ENCODE results near the gene TUBB1. TPM values are rescaled to one million over a fixed set of nuclear protein-coding genes. Genes with fewer than 3 reads are reported as not detected.

Gene TUBB1
- total RNA-seq, 2 donors from 2014 or later = not detected

DNA sequence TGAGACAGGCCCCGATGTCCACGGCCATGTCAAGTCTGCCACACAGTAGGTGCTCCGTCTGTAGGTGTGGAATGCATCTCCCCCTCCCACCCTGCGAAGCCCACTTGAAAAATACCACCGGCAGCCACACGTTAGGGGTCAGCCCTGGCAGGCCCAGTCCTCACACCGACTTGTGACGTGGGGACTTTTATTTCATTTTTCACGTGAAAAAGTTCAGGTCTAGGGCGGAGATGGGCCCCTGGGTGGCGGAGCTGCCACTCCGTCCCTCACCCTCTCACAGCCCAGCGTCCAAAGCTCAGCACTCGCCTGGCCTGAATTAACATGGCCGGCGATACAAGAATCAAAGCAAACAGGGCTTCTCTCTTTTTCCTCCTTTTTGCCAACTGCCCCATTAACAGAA lies 3.8 kb upstream of the TUBB1 start:
- intact Hi-C loops (cut with DNase I, micrococcal nuclease) = no loop called here
- ATAC-seq = no peak
- no peak for DNase-seq

DNA sequence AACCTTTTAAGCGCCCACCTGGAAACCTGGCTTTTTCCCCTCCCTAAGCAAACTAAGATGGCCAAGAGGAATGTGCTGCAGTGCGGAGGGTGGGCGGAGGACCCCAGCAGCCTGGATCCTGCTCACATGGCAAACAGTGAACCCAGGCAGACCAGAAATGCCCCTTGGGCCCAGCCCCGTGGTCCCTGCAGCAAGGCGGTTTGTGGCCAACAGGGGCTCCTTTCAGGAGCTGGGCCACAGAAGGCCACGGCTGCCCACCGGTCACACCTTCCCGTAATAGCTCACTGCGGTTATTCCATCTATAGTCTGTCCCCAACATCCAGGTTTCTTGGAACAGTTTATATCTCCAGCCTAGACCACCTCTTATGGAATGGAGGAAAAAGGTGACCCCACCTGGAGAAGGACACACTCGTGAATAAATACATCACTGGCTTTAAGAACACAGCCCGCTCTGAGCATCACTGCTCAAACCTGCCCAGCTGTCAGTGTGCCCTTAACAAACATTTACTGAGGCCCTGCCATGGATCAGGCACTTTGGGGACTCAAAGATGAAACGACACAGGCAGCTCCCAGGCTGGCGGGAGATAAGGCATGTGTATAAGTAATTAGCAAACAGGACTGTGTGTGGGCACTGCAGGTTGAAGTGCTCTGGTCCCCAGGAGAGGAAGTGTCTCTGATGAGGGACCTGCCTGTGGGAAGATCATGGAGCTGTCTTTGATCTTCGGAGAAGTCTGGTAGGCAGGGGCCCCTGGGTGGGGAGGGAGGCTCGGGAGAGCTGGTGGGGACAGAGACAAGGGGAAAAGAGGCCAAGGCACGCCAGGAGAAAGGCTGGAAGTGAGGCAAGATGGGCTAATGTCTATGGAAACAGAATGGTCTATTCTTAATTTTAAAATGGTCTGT lies 3.2 kb upstream of the TUBB1 start:
- no peak for ATAC-seq
- intact Hi-C loops (cut with DNase I, micrococcal nuclease) = no loop called here
- DNase-seq = no peak

DNA sequence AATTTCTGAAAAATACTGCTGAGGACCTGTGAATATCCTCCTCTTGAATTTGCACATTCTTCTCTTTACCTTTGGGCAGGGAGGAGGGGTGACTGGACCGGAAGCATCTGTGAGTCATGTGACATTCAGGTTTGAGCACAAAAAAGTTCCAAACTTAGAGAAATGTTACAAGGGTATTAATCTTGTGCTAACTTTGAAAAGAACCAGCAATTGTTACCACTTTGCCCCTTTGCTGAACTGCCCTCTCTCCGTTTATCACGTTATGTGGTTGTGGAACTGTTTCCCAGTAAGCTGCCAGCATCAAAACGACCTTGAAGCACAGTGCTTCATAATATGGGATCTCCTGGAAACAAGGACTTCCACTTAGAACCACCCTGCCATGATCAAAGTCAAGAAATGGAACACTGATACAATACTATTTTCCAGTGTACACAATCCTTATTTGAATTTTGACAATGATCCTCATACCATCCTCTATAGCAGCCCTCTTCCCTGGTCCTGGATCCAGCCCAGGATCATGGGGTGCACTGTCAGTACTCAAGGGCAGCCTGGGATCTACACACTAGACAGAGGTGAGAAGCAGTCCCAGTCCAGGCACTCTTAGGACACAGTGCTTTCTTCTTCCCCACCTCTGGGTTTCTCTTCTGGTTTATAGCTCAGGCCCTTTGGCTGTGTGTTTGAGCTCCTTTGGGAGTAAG lies 2.3 kb upstream of the TUBB1 start:
- ATAC-seq = no peak
- intact Hi-C loops (cut with DNase I, micrococcal nuclease) = no loop called here
- peak in 1 of 2 donors; percentile 1 for DNase-seq

DNA sequence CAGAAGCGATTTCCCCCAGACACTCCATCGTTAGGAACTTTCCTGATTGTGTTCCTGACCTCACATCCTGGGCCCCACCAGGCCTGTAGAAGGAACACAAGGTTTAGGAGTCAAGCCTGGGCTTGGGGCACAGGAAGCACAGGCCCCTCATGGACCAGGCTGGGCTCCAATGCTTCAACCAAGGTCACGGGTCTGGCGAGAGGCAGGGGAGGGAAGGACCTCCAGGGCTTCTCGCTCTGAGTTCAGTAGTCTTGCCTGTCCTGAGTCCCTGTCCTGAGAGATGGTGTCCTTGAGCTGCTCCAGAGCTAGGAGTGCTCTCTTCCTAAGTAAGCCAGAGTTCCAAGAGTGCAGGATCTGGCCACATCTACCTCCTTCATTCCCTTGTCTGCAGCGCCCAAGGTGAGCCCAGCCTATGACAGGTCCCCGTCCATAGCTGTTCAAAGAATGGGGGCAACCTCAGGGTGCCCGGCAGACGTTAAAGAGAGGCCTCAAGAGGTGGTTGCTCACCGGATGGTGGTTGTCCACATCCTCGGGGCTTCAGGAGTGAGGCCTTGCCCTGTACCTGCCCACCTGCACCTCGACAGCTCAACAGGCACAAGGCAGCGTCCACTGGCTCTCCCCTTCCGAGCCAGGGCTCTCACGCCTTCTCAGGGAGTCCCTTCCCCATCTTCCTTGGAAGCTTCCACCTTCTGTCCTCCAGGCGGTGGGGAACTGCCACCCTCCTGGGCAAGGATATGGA lies 1.6 kb upstream of the TUBB1 start:
- ATAC-seq (no peak), DNase-seq (no peak)
- intact Hi-C loops (cut with DNase I, micrococcal nuclease) = no loop called here

DNA sequence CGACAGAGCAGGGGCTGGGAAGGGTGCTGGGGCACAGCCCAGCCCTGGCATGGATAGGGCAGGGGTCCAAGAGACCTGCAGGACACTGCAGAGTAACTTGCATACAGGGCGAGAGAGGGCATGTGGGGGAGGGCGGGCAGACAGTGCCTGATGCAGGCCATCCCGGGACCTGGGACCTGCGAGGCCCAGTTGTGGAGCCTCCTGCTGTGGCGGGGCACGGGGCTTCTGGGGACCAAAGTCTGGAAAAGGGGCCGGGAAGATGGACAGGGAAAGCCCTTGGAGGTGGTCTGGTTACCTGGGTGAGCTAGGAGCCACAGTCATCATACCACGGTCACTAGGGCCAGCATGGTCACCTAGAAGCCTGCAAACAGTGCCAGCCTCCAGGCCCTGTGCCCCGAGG lies 412 bp upstream of the TUBB1 start:
- no peak for ATAC-seq
- no peak for DNase-seq
- intact Hi-C loops (cut with DNase I, micrococcal nuclease) = no loop called here

DNA sequence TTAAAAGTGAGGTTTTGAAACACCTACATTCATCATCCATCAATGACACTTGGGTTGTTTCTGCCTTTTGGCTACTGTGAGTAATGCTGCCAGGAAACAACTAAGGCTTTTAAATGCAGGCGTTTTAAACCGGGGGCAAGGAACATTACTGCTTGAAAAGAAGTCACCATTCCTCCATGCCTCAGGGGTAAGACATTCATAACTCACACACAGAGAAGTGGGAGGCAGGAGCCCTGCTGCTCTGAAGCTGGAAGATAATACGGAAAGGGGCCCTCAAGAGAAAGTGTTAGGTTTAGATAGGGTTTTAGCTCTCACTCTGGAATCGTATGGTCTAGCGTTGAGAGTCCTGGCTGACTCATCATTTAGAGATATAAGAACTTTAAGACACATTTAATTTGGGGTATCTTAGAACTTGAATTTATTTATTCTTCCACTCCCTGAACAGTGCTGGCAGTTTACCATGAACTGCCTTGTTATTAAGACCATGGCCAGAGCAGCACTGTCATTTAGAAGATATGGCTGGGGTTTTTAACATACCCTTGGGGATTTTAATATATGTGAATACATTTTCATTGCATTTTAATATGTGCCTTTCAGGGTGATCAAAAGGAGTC lies 1.8 kb downstream of the TUBB1 start:
- intact Hi-C loops (cut with DNase I, micrococcal nuclease) = no loop called here
- DNase-seq (no peak), ATAC-seq (no peak)

DNA sequence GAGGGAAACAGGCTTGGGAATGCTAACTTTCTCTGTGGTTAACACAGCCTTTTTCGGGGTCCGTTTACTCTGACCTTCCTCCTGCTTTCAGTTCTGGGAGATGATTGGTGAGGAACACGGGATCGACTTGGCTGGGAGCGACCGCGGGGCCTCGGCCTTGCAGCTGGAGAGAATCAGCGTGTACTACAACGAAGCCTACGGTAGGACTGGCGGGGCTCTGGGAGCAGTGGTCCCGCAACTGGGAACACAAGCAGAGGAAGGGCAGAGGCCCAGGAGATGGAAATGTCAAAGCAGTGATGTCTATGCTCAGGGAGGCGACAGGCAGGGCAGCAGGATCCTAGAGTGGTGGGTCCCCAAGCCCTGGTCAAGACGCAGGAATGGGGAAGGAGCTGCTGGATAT lies 3.5 kb downstream of the TUBB1 start:
- intact Hi-C loops (cut with DNase I, micrococcal nuclease) = no loop called here
- DNase-seq (no peak), ATAC-seq (no peak)

DNA sequence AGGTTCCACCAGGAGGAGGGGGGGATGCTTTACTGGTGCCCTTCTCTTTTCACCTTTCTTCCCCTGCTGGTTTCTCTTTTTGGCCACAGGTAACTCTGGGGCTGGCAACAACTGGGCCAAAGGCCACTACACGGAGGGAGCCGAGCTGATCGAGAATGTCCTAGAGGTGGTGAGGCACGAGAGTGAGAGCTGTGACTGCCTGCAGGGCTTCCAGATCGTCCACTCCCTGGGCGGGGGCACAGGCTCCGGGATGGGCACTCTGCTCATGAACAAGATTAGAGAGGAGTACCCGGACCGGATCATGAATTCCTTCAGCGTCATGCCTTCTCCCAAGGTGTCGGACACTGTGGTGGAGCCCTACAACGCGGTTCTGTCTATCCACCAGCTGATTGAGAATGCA lies 4.4 kb downstream of the TUBB1 start:
- no peak for ATAC-seq
- intact Hi-C loops (cut with DNase I, micrococcal nuclease) = no loop called here
- no peak for DNase-seq

DNA sequence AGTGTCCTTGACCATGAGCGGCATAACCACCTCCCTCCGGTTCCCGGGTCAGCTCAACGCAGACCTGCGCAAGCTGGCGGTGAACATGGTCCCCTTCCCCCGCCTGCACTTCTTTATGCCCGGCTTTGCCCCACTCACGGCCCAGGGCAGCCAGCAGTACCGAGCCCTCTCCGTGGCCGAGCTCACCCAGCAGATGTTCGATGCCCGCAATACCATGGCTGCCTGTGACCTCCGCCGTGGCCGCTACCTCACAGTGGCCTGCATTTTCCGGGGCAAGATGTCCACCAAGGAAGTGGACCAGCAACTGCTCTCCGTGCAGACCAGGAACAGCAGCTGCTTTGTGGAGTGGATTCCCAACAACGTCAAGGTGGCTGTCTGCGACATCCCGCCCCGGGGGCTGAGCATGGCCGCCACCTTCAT lies 4.9 kb downstream of the TUBB1 start:
- intact Hi-C loops (cut with DNase I, micrococcal nuclease) = no loop called here
- DNase-seq (no peak), ATAC-seq (no peak)

DNA sequence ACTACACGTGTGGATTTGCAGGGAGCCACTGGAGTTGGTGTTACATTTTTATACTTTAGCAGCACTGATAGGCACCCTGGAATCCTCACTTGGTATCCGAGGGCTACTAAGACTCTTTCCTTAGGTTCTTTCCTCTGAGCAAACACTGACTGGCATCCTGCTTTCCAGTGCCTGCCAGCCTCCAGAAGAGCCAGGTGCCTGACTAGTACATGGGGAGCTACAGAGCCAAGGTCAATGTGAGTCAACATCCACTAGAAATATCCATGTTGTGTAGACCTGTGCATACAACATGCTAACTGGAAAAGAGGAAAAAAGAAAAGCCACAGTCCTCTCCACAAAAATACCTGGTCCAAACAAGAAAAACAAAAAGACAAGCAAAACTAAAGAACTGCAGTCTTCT lies 5.9 kb downstream of the TUBB1 start:
- DNase-seq (no peak), ATAC-seq (no peak)
- intact Hi-C loops (cut with DNase I, micrococcal nuclease) = no loop called here

DNA sequence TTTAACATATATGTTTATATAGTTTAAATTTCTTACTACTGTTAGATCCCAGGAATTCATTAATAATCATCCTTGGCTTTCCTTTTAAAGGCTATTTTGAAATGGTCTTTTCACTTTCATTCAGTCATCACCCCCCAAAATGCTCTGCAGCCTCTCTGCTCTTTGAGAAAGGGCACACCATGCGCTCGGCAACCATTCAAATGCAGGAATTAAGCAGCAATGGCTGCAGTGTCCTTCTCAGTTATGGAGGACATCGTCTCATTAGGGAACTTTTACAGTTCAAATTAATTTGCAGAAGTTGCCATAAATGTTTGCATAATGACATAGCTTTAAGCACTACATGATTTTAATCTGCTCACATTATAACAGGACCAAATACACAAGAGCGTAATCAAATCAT lies 6.3 kb downstream of the TUBB1 start:
- ATAC-seq = no peak
- no peak for DNase-seq
- intact Hi-C loops (cut with DNase I, micrococcal nuclease) = no loop called here

DNA sequence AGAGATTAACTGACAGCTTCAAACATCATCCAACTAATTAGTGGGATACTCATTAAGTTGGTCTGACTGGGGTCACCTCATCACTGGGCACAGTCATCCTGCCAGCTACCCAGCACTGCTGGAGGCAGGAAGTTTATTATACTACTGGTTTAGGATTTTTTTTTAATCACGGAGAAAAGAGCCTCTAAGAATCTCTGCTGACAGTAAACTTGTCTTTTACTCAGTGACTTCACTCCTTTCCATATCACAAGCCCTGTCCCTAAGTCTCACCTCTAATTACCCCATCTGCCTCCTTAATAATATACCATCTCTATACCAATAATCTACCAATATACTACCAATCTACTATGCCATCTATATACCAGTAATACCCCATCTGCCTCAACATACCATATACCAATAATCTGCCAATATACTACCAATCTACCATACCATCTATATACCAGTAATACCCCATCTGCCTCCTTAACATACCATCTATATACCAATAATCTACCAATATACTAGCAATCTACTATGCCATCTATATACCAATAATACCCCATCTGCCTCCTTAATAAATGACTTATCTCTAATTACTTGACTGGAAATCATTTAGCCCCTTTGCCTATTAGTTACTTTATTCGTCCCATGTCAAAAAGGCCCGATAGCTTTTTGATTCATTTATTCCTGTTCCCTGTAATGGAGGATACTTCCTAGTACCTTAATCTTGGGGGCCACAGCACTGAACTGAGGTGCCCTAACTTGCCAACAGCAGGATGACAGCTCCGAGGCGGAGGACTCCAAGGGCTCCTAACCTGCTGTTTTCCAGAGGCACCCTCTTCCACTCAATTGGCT lies 7.9 kb downstream of the TUBB1 start:
- ATAC-seq (no peak), DNase-seq (no peak)
- intact Hi-C loops (cut with DNase I, micrococcal nuclease) = no loop called here

DNA sequence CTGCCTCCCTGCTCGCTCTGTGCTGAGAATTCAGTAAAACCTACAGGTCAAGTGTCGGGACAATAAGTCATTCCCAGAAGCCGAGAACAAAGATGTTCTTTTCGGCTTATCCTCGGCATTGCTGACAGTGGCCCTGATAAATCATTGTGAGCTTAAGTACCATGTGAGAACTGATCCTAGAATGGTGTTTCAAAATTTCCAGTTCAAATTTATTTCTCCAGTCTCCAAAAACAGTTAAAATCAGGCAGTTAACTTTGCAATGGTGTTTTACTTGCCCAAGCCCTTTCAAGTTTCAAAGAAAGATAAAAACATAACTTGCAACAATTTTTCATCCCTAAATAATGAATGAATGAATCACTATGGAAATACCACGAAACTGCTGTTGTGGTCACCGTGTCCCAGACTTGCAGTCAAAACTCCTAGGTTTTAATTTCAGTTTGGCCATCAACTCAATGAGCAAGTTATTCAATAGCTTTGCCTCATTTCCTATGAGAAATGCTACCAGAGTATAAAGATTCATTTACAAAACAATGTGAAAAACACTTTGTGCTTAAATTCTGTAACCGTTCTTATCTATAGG lies 8.6 kb downstream of the TUBB1 start:
- intact Hi-C loops (cut with DNase I, micrococcal nuclease) = no loop called here
- no peak for ATAC-seq
- DNase-seq = no peak

DNA sequence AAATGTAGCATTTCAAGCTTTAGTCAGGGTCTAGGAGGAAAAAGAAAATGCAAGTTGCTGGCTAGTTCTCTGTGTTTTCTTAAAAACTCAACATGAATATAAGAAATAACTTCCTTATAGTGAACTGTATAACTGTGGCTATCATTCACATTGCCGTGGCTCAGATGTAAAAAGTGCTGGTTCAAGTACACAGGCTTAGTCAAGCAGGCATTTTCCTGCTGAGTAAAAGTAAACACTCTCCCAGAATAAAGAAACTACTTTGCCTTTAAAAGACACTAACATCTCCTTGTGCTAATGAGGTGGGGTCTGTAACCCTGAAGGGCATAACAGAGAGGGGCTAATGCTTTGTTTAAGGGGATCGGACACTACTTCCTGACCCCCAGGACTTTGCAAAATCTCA lies 9.6 kb downstream of the TUBB1 start:
- no peak for DNase-seq
- no peak for ATAC-seq
- intact Hi-C loops (cut with DNase I, micrococcal nuclease) = no loop called here

DNA sequence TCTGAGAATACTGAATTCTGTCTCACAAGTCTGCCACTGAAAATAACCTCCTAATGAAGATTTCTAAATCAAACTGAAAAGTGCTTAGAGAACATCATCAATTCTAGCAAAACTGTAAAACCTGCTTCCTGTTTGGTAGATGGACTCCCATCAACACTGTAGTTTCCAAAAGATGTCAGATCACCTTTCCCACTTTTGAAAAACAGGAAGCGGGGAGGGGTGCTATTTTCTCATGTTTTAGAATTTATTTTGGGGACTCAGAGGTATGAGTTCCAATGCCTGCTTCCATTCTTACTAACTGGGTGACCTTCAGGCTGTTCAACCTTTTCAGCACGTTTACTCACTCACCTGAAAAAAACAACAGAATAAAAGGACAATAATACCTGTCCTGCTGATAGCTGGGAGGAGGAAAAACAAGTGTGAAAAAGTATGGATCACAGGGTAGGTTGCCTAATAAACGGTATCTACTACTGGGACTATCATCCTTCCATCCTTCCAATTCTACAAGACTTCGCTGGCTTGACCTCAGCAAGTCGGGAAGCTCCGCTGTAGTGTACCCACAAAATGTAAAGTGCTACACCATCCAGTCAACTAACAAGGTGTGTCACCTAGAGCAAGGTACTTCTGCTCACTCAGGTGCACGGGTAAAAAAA lies 11.8 kb downstream of the TUBB1 start:
- ATAC-seq = peak; percentile 46
- intact Hi-C loops (cut with DNase I, micrococcal nuclease) = no loop called here
- DNase-seq = no peak

DNA sequence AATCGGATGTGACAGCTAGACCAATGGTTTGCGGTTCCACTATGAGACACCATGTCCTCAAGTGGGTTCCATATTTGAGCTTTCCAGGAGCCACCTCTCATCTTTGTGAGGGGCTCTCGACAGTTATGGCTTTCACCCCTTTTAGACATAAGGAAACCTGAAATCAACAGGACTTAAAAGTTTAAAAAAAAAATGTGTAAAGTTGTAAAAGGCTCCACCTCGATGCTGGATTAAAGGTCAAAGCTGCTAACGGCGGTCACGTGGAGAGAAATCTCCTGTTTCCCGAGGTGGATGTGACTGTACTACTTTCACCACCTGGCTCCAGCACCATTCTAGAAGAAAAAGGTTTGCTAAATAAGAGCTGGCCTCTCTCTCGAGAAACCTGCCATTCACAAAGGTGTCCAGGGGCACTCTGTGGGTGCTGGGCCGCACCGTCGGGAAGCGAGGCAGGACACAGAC lies 12.4 kb downstream of the TUBB1 start:
- ATAC-seq (peak; percentile 62), DNase-seq (no peak)
- intact Hi-C loops (cut with DNase I, micrococcal nuclease) = no loop called here

DNA sequence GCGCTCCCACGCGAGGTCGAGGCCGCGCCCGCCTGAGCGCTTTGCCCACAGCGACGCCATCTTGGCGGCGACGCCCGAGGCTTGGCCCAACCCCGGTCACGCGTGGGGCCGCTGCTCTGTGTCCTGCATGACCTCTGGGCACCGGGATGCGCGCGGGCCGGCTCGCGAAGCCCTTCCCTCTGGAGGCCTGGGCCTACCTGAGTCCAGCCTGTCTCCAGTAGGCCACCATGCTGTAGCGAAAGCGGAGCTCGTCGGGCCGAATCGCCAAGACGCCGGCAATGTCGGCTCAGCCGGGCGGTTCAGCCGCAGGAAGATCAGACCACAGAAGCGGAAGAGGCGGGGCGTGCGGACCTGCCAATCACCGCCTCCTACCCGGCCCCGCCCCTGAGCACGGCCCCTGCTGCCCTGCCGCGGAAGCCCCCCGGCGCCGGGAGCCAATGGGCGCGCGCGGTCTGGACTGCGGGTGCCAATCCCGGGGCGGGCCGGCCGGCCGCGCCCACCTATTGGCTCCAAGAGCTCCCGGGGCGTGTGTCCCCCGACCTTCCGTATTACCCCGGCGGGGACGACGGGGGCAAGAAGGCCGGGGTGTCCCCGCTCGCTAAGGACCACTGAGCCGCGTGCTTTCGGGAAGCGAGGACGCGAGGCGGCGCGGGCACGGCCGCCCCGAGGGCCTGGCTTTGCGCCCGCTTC lies 12.9 kb downstream of the TUBB1 start, which contains the start of gene ATP5F1E:
TSS of gene ATP5F1E (minus strand) at position 313 of the 690 bp plus-strand sequence. CDS start at position 229, 84 bp downstream.
- ATAC-seq = peak; percentile 95
- peak; percentile 96 to 98 for DNase-seq
- intact Hi-C loops (cut with DNase I, micrococcal nuclease) = no loop called here
